ENCODE data around the gene TGFBR3.

The TGFBR3 gene

DNA sequence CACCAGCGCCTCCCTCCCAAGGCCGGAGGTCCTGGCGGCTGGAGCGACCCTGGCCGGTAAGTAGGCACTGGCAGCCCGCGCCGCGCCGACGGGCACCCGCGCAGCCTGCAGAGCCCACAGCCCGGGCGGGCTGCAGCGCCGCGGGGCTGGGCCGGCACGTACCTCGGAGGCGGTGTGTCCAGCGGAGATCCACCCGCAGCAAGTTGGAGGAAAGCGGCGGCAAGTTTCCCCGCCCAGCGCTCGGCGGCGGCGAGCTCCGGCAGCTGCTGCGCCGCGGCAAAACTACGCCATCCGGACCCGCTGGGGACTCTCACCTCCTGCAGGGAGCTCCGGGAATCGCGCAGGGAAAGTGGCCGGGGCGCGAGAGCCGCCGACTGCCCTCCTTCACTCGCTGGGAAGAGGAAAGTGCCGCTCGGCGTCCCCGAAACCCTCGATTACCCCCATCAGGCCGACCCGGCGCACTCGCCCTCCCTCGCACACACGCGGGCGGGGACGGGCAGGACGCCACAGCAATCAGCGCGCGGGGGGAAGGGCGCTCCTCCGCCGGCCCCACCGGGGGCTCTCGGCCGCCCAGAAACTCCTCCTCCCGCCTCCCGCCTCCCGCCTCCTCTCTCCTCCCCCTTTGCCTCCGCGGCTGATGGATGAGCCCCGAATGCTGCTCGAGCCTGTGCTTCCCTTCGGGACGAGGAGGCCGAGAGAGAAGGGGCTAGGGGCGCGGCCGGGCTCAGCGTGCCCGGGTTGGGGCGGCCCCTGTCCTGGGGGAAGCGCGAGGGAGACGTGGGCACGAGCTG lies at the start of gene TGFBR3:
Gene TGFBR3, minus strand, starts transcription at position 436 of the 791 bp plus-strand sequence. CDS start 24,620 bp downstream, outside the sequence.
- DNase-seq (ENCODE audit: low spot score): peak; percentile 75

DNA sequence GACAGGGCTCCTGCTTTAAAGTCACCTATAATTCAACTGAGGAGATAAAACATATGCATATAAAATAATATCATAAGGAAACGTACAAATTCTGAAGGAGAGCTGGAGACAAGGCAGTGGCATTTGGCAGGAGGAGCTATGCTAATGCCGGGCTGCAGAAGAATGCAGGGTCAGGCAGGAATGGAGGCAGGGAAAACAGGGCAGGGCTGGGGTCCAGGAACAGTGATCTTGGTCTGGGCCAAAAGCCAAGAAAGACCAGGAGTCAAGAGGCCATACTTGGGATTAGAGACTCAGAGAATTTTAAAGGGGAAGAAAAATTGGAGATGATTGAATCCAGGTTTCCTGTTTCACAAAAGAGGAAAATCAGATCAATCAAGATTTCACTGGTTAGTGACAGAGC lies 43.3 kb upstream of the TGFBR3 start:
- no peak for DNase-seq (ENCODE audit: low spot score)

GRCh38 chr1:91928026-91928425 lies 42.1 kb upstream of the TGFBR3 start:
- DNase-seq (ENCODE audit: low spot score): no peak

- DNase-seq (ENCODE audit: low spot score): no peak
Measured at GRCh38 chr1:91925644-91926435, 39.9 kb upstream of the TGFBR3 start.

- no peak for DNase-seq (ENCODE audit: low spot score)
Measured at GRCh38 chr1:91924146-91924545, 38.2 kb upstream of the TGFBR3 start.

DNA sequence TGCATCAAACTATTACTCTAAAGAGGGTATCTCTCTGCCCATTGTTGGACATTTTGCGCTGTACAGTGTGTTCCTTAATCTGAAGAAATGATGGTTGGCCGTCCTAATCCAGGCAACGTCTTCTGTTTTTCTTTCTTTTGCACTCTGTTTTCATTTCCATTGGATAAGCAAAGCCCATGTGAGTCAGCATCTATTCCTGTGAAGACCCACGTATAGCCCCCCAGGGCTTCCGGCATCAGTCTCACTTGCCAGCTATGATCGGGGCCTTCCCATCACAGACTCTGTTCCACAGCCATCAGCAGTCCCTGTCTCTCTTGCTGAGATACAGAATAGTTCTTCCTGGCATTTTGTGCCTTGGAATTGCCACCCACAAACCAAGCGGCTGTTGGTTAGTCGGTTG lies 34.0 kb upstream of the TGFBR3 start:
- no peak for DNase-seq (ENCODE audit: low spot score)

GRCh38 chr1:91916811-91917460 lies 31.0 kb upstream of the TGFBR3 start:
- DNase-seq (ENCODE audit: low spot score): no peak

DNA sequence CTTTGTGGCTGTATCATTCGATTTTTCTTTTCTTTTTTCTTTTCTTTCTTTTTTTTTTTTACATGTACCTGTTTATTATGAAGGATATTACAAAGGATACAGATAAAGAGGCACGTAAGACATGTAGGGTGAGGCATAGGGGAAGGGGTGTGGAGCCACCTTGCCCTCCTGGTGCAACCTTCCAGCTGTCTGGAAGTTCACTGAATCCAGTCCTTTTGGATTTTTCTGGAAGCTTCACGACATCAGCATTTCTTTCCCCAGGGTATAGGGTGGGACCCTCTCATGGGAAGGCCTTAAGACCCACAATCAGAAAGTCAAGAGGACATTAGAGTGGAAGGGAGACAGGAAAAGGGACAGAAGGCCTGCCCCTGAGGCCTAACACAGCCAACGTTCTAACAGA lies 30.1 kb upstream of the TGFBR3 start:
- DNase-seq (ENCODE audit: low spot score): no peak

- DNase-seq (ENCODE audit: low spot score): no peak
Measured at GRCh38 chr1:91913018-91913417, 27.1 kb upstream of the TGFBR3 start.

DNA sequence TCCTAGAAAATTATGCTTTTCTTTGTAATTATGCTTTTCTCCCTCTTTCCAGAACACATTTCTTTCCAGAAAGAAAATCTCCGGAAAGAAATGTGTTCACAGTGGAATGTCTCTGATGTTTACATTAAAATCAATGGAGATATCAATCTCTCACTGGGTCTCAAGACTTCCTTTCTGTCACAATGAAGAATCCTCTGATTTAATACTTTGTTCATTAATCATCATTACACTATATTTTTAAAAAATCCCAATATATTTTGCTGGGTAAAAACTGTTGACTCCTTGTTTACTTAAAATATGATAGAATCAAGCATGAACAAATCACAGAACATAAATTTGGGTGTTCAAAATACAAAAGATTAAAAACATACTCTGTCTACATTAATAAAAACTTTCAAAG lies 26.3 kb upstream of the TGFBR3 start:
- no peak for DNase-seq (ENCODE audit: low spot score)

- no peak for DNase-seq (ENCODE audit: low spot score)
Measured at GRCh38 chr1:91901231-91901630, 15.3 kb upstream of the TGFBR3 start.

- DNase-seq (ENCODE audit: low spot score): no peak
Measured at GRCh38 chr1:91900562-91900961, 14.6 kb upstream of the TGFBR3 start.

GRCh38 chr1:91897016-91897415 lies 11.1 kb upstream of the TGFBR3 start:
- DNase-seq (ENCODE audit: low spot score): no peak

DNA sequence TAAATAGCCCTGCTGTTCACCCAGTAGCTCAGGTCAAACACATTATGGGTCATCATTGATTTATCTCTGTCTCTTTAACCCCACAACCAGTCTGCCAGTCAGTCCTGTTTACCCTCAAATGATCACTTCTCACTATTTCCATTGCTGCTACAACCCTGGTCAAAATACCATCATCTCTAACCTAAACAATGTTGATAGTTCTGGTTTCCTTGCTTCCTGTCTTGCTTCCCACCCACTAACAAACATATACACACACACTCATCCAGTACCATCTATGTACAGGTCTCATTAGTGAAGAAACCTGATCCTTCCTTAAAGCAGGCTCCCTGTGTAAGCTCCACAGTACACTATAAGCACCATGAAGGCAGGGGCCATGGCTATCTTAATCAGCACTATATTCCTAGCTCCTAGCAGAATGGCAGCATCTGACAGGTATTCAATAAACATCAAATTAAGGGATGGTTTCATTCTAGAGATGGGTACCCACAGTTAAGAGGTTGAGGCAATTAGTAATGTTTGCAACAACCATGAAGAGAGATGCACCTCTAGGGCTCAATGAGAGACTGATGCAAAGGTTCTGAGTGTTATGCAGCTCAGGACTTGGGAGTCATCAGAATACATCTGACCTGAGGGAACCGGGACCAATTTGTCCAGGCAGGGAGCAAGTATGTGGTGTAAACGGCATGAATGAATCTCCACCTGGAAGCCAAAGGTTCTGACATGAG lies 10.0 kb upstream of the TGFBR3 start:
- no peak for DNase-seq (ENCODE audit: low spot score)

- no peak for DNase-seq (ENCODE audit: low spot score)
Measured at GRCh38 chr1:91894036-91894761, 8.2 kb upstream of the TGFBR3 start.

- DNase-seq (ENCODE audit: low spot score): no peak
Measured at GRCh38 chr1:91891969-91892368, 6.0 kb upstream of the TGFBR3 start.

DNA sequence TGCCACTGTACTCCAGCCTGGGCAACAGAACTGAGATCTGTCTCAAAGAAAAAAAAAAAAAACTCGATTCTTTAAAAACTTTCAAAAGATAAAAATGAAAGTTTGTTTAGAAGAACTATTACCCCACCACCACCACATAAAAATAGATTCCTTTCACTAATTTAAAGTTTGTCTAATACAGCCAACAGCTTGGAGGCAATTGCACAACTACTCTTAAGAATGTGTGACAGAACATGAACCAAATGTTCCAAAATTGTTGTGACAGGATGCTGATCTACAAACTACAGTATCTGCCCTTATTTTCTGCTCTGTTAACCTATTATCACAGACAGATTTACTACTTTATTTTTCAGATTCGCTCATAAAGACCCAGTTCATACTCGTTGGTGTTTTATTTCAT lies 5.5 kb upstream of the TGFBR3 start:
- no peak for DNase-seq (ENCODE audit: low spot score)

DNA sequence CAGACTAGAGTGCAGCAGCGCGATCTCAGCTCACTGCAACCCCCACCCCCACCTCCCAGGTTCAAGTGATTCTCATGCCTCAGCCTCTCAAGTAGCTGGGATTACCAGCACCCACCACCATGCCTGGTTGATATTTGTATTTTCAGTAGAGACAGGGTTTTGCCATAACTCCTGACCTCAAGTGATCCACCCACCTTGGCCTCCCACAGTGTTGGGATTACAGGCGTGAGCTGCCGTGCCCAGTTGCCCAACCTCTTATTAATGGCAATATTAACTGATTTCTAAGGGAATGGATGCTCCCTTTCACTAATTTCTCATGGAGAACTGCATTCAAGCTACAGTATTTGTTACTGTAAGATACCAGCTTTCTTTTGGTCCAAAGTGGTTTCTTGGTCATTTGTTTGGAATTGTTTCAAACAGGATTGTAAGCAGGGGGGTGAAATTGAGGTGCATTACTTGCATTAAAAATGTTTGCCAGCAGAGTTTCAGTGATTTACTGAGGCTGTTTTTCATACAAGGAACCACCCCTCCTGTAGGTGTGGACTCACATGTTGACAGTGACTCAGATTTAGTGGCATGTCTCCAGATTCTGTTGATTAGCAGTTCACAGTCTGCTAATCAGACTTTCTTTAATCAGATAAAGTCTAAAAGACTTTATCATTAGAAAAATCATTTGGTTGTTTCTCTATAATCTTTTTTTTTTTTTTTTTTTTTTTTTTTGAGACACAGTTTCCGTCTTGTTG lies 3.9 kb upstream of the TGFBR3 start:
- peak; percentile 65 for DNase-seq (ENCODE audit: low spot score)

GRCh38 chr1:91885213-91885715 lies 687 bp downstream of the TGFBR3 start:
- no peak for DNase-seq (ENCODE audit: low spot score)

DNA sequence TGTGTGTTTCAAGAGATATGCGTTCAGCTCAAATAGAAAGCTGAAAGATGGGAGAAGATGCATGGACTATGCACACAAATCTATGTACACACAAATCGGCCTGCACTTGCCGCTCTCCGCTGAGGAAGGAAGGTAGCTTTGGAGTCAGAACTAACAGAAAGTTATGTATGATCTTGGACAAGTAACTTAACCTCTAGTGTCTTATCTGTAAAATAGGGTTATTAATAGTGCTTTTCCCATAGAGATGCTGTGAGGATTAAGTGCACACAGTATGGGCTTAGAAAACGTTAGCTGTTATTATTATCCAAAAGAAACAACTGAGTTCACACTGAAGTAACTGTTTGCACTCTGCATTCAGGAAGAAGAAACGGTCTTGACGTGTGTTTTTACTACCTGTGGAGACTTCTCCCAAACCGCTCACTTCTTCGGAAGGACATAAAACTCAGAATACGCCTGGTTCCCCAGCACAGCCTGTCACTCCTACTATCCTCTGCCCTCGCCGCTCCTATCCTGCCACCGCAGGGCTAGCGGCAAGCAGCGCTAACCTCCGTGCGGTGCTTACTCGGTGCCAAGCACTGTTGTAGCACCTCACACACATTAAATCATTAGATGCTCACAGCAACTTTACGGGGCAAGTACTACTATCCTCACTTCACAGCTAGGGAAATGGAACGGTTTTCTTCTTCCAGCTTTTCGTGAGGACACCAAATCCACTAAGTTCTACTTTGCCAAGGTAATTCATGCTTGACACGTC lies 1.3 kb downstream of the TGFBR3 start:
- DNase-seq (ENCODE audit: low spot score): peak; percentile 37
